GM21381 (cell line): ENCODE data around the gene PLCB2.

ENCODE experiments used
- ATAC-seq: cut with Tn5 transposase; IDR thresholded peaks from one replicate; pipeline ENCODE4 v1.9.1; 2021; ENCODE audit warnings: mild to moderate bottlenecking, moderate library complexity; ENCODE audit not compliant: unreplicated experiment

The PLCB2 gene

DNA sequence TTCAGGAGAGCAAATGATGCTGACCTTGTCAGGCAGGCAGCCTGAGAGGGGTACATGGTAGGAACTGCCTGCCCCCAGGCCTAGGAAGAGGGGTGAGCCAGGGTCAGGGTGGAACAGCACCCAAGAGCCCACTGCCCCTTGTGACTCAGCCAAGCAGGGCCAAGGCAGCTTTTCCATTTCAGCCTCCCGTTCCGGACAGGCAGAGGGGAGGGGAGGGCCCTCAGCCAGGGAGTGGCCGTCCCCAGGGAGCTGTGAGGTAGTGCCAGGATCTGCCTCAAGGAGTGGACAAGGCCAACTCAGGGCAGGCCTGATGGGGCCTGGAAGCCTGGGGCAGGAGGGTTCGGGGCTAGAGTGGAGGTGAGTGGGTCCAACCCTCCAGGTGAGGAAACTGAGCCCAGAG, 19.8 kb downstream of the PLCB2 start:
- no peak for ATAC-seq

DNA sequence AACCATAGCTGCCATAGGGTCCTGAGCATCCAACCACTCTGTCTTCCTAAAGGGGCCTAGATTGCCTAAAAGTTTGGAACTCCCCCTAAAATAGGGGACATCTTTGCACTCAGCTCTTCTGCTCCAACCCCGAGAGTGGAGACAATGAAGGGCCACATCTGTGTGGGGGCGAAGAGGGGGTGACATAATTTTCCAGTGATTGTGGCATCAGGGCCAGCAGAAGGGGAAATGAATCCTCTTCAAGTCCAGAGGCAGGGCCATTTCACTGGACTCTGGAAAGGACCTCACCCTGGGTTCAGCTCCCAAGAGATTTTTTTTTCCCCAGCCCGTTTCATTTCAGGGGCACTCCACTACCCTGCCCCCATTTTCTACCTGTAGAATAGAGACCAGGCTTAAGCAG, 20.2 kb downstream of the PLCB2 start:
- ATAC-seq, result no peak

DNA sequence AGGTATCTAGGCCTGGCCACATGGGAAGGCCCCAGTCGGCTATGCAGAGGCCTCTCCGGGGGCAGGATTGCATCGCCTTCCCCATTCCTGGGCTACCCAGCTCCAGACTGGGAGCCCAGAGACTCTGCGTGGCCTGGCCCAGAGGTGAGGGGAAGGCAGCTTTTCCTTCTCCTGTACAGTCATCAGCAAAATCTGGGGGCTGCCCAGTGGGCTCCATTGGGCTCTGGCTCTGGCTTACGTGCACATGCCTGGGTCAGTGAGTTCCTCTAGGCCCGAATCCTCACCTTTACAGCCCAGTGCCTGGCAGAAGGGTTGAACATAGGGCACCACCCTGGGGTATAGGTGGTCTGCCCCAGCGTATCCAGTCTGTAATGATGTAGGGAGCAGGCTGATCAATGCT, 20.9 kb downstream of the PLCB2 start:
- no peak for ATAC-seq

DNA sequence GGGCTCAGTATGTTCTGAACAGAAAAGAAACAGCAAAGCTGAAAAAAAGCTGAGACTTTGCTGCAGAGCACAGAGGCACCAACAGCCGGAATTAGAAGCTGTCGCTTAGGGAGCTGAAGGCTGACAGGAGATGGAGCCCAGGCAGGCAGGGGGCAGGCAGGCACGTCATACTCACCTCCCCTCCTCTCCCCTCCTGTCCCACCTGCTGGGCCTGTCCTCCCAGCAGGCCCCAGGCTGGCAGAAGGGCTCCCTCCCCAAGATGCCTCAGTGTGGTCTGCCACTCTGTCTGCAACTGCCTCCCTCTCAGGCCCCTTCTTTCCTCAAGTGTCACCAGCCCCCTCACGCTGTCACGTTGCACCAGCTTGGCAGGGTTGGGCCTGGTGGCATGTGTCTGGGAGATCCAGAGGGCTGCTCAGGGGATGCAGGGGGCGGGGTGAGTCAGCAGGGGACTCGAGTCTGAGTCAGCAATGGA, 21.6 kb downstream of the PLCB2 start:
- ATAC-seq, result no peak

DNA sequence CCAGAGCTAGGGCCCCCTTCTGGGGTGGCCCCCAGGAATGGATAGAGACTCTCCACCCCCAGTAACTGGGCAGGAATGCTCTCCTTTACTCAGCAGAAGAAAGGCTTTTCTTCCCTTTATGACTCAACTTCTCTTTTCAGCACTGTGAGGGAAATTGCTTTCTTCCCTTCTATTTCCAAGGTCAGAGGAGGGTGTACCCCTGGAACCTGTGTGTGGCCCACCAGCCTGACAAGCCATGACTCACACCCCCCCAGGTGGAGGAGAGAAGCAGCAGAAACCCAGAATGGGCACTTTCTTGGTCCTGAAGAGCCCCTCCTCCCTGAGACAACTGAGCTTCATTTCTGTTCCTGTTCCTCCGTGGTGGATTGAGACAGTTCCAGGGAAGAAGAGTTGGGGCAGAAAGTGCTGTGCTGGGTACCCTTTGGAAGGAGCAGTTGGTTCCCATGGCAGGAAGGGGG, 22.2 kb downstream of the PLCB2 start:
- no peak for ATAC-seq

DNA sequence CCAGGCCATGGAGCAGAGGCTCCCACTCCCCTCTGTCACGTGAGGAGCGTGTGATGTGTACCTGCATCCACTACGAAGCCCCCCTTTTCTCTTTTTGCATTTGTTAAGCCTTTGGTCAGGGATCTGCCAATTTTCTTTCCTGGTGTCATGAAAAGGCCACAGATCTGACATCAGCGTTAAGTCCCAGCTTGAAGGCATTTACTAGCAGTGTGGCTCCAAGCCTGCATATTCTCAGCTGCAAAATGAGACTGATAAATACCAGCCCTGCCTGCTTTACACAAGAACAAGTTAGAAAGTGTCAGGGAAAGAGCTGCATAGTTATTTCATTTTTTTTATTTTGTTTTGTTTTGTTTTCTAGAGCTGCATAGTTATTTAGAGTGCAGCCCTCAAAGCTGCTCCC, 22.6 kb downstream of the PLCB2 start:
- no peak for ATAC-seq

DNA sequence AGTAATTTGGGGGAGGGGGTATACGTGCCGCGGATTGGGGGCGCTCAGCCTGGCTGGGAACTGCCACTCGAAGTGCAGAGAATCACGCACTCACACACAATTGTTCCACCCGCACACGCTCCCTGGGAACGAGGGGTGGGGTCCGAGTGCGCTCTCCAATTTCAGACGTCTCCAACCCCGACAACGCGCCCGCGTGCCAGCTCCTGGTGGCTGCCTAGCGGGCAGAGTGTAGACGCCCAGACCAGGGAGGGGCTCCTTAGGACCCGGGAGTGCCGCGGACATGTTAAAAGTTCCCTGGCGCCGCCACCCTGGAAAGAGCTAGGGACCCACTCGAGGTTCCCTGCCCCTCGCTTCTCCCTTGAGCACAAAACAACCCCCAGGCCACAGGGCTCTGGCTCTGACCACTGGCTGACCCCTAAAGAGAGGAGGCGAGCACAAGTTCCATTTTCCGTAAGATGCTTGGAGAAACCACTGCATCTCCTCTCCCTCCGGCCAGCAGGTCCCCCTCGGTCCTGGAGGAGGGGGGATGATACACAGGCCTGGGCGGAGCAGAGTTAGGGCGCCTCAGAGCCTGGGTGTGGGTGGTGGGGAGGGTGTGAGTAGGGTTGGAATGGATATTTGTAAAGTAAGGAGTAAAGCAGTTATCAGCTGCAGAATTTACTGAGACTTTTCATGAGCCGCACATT, 24.0 kb downstream of the PLCB2 start:
- no peak for ATAC-seq

DNA sequence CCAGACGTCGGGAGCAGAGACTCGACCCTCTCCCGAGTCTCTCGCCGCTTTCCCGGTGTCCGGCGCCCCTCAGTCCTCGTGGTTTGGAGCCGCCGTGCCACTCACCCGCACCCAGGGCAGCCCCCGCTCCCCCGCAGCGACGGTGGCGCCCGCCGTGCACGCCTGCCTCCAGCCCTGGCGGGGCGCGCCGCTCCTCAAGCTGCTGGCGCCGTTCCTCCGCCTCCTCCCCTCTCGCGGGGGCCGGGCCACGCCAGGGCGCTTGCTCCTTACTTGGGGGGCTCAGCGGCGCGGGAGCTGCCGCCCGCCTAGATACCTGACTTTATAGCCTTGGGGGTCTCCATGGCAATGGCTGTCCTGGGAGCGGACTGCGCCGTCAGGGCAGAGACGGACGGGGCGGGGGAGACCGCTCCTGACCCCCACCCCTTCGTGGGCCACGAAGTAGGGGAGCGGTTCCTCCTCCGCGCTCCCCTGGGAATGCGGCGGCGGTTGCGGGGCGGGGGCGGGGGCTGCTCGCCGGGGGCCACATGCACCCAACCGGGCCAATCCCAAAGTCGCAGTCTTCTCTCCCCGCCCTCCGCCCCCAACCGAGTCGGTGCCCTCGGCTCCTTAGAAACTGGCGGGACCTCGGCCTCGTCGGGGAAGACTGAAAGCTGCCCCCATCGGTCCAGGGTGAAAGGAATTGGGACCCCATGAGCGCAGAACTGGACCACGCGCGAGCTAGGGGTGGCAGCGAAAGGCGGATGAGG, 24.7 kb downstream of the PLCB2 start, which contains the start of gene ANKRD63:
ANKRD63 (minus strand) TSS at position 196 of the 746 bp plus-strand sequence. CDS start 478 bp downstream, outside the sequence.
- ATAC-seq, result no peak

DNA sequence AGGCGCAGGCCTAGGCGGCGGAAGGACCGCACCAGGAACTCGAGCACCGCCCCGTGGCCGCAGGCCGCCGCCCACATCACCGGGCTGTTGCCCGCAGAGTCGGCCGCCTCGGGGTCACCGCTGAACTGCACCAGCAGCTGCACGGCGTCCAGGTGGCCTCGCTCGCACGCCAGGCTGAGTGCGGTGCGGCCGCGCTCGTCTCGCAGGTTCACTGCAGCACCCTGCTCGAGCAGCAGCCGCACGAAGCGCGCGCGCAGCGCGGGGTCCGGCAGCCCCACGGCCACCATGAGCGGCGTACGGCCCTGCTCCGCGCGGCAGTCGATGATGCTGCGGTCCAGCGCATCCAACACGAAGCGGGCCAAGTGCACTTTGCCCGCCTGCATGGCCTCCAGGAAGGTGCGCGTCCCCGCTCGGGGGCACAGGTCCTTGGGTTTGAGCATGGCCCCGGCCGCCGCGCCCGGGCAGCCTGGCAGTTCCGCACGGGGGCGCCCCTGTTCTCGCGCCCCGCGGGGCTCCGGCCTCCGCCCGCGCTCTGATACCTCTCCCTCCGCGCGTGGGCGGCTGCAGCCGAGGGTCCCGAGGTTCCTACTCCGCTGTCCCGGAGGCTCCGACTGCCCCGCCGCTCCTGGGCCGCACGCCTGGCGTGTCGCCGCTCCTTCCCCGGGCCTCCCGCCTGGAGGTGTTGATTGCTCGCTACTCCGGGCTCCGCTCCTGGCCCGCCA, 25.4 kb downstream of the PLCB2 start:
- no peak for ATAC-seq

DNA sequence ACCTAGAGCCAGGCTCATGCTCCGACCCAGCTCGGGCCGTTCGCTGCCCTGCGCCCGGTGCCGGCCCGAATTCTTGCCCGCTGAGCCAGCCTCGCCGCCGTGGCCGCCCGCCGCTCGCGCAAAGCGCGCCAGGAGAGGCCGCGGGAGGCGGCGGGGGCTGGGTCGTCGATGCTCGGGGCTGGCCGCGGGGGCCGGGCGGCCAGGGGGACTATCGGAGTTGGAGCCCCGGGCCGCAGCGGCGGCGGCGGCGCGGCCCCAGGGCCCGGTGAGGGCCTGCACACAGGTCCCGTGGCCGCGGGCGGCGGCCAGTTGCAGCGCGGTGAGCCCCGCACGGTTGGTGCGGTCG, 26.0 kb downstream of the PLCB2 start:
- no peak for ATAC-seq

DNA sequence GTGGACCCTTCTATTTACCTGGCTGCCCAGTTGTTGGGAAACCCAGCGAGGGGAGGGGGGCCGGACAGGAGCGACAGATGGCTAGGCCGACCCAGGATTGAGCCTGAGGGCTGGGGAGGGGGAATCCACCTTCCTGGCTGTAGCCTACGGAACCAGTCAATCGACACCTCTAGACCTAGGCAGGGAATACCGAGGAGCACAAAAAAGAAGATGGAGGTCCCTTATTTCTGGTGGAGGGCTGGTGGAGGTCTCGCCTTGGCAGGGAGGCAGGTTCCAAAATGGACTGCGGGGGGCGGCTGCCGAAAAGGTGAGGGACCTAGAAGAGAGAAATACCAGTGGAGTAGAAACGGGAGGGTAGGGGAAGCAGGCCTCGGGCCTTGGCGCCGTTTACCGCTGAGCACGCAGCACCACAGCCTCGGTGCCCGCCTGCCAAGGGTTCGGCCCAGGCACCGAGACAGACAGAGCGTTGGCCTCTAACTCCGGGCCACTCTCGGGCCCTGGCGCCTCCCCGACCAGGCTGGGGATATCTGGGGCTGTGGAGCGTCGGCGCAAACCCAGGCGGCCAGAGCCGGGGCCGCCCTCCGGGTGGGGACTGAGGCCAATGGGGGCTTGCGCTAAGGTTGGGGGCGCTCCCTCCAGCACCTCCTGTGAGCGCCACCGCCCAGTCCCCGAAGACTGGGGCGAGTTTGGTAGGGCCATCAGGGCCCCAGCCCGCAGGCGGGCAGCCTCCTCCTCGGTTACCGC, 26.5 kb downstream of the PLCB2 start:
- ATAC-seq, result no peak

DNA sequence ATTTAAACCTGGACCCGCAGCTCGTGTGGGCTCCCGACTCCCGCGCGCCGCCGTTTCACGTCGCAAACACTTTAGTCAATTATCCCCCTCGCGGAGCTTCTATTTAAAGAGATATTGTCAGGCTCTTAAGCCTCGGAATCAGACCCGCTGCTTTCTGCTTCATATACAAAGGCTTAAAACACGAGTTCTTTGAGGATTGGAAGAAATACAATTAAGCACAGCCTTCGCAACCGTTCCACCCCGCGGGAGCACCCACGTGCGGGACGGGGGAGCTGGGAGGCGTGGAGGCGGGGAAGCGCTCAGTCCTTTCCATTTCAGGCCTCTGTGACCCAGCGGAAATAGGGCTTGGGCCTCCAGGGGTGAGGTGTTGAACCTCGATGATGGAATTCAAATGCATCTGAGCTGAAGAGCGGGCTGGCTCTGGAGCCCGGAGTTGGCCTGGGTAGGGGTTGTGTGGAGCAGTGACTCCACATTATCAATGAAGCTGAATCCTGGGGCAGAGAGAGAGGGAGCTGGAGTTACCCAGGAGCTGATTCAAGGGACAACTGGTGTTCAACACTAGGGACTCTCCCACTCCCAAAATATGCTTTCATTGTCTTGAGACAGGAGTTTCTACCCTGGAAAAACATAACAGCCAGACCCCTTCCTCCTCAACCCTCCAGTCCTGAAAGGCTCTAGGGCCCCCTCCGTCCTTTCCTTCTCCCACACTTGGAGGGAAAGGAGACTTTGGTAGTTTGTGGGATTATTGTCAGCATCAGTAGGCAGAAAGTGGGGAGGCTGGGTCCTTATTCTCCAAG, 27.3 kb downstream of the PLCB2 start:
- ATAC-seq, result no peak

DNA sequence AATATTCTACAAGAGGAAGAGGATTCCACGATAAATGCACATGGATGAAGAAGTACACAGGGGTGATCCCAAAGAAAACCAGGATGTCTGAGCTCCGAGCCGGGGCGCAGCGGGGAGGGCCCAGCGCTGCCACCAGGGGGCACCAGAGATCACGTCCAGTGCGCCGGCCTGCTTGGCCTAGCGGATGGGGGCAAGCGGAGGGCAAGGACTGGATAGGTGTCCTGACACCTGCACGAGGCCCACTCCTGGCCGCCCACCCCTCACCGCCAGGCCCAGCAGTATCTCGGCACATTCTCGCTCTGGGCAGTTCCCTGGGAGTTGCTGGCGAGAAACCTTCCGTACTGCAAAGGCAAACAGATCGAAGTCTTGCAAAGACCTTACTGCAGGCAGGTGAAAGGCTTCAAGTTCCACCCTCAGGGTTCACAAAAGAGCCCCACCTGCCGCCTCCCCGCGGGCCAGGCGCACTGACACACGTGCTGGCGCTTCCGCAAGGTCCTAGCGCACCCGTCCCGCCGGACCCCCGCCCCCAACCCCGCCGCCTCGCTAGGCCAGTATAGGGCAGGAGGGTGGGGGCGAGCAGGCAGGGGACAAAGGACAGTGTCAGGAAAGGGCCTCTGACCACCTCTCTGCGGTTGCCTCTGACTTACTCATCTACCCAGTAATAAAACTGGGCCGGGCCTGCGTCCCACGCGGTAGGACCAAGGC, 28.1 kb downstream of the PLCB2 start:
- ATAC-seq, result no peak

DNA sequence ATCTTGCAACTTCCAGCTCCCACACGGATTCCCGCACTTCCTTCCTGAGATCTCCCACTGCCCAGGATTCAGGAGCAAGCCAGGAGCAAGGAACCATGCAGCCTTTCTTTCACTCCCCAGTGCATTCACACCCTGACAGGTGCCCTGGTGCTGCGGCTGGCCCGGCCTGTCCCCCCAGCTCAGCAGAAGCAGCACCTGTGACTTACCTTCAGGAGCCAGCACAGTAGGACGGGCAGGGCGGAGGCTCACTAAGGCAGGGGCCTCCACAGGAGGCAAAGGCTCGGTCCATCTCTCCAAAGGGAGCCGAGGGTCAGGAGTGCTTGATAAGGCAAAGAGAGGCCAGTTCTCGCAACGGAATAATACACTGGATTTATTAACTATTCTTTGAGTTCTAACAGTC, 29.7 kb downstream of the PLCB2 start:
- no peak for ATAC-seq

DNA sequence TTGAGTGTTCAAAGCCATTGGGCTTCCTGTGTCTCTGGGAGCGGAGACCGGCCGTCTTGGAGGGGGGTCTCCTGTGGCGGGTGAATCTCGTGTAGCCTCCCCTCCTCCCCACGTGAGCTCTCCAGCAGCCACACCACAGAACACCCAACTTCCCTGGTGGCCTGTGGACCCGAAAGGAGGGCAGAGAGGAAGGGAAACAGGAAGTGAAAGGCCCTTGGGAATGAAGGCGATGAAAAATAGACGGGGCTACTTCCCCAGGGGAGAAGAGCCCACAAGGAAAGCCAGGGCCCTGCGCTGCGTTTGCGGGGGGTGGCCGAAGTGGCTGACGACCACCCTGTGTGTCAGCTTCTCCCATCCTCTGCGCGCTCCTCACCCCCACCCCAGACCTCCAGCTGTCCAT, 30.3 kb downstream of the PLCB2 start:
- no peak for ATAC-seq

DNA sequence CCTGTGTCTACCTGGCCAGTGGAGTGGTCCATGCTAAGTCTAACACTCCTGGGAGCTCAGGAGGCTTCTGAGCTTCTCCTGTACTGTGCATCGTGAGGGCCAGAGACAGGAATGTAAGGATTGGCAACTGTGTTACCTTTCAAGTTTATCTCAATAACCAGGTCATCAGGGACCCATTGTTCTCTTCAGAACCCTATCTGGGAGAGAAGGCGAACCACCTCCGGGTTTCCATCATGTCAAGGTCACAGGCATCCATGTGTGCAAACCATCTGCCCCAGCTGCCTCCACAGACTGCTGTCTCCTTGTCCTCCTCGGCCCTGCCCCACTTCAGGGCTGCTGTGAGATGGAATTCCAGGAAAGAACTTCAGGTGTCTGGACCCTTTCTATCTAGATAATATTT, 30.8 kb downstream of the PLCB2 start:
- ATAC-seq, result no peak

DNA sequence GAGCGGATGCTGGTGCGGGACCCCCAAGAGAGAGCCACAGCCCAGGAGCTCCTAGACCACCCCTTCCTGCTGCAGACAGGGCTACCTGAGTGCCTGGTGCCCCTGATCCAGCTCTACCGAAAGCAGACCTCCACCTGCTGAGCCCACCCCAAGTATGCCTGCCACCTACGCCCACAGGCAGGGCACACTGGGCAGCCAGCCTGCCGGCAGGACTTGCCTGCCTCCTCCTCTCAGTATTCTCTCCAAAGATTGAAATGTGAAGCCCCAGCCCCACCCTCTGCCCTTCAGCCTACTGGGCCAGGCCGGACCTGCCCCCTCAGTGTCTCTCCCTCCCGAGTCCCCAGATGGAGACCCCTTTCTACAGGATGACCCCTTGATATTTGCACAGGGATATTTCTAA, 31.8 kb downstream of the PLCB2 start:
- ATAC-seq, result no peak

DNA sequence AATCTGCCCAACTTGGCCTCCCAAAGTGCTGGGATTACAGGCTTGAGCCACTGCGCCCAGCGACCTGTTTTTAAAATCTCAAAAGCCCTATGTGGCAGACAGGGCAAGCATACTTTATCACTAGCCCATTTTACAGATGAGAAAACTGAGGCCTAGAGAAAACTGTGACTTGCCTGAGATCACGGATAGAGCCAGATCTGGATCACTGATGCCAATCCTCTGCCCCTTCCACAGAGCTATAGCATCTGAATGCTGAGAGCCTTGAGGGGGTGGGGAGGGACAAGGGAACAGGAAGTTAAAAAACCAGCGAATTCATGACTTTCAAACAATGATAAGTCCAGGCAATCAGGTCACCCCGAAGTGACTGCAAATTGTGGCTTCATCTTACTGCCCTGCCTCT, 32.2 kb downstream of the PLCB2 start:
- no peak for ATAC-seq

DNA sequence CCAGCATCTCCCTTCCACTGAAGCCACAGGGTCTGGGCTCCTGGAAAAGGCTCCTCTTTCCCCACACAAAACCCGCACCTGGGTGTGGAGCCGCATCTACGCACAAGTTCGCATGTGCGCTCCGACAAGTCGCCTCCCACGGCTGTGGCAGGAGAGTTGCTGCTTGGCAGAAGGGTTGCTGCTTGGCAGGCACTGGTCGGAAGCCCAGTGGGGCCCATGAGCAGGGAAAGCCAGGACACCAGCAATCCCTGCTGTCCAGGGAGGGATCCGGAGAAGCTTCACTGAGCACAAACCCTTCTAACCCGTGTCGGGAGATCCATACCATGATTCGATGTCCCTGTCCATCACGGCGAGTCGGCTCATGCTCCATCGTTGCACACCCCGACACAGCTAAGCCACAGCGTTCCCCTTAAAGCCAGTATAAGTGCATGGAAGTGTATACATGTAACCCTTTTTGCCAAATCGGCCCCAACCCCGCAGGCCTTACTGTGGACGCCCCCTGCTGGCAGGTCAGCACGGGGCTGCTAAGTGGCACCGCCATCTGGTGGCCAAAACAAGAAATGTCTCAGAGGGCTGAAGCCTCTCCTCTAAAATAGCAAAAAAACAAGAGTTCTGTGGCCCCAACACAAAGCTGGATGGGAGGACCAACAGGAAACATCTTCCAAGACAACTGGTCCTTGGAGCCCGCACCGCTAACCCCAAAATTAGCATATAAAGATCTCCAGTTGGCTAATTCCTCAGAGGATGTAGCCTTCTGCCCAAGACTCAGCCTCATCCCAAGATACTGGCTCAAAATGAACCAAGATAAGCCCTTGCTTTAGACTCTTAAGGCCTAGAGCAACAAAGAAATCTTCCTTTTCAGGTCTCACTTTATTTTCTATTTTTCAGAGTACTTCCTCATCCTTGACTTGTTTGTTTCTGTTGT, 33.1 kb downstream of the PLCB2 start:
- ATAC-seq, result no peak
